H1 (cell line): ENCODE measurements around the gene SDHAF2. TPM values are rescaled to one million over a fixed set of nuclear protein-coding genes. Genes with fewer than 3 reads are reported as not detected.

Experiments used
- GTF2F1 ChIP-seq: IDR thresholded peaks from 2 replicates; pipeline ENCODE4 v1.6.1; 2012; ENCODE audit warnings: low read depth, low read length, improper control_type of control experiment, borderline replicate concordance
- HDAC2 ChIP-seq, 2 experiments: fragments of 300-600 bp in 1 of 2; sonication (generic) in 1 of 2; IDR thresholded peaks; 2 replicates each; pipeline ENCODE4 v1.6.1; 2011 to 2012; ENCODE audit warnings: low read depth in 2 of 2, low read length in 2 of 2, mild to moderate bottlenecking in 2 of 2, moderate library complexity in 2 of 2, borderline replicate concordance in 1 of 2, inconsistent platforms in 1 of 2
- KDM5A ChIP-seq: fragments of 200-600 bp; IDR thresholded peaks from 2 replicates; pipeline ENCODE4 v1.7.1; 2012; ENCODE audit warnings: mild to moderate bottlenecking, low read length, inconsistent platforms, mixed read lengths
- SIRT6 ChIP-seq: IDR thresholded peaks from one replicate; pipeline ENCODE4 v1.7.1; 2012; ENCODE audit warnings: low read length, inconsistent platforms
- polyA plus RNA-seq, 7 experiments: library from polyadenylated mRNA; depleted of rRNA in 3 of 7; stranded (reverse) in 5 of 7; unstranded in 2 of 7; fragments of >200 nt in 5 of 7; fragments of 200-250 nt in 2 of 7; gene quantifications; 1 replicate in 5 of 7; 2 replicates in 1 of 7; 4 replicates in 1 of 7; pipeline versions ENCODE4 v1.2.1 to v1.2.3, GENCODE V29; 2011 to 2013; ENCODE audit warnings: missing spikeins in 2 of 7, mixed read lengths in 2 of 7
- total RNA-seq: library from RNA; stranded (reverse); fragmentation: NEBNext Ultra II Directional; extraction: Animal tissue kit (Norgen Biotek cat#: 25700); gene quantifications from 2 replicates; pipeline ENCODE4 v1.2.1, GENCODE V29; 2021

Gene SDHAF2
- total and polyA plus RNA-seq, 2 of the 8 experiments (the other 6 are each of a cell fraction or from before 2014, with no cell fraction given), result 41.0 to 114 TPM

DNA sequence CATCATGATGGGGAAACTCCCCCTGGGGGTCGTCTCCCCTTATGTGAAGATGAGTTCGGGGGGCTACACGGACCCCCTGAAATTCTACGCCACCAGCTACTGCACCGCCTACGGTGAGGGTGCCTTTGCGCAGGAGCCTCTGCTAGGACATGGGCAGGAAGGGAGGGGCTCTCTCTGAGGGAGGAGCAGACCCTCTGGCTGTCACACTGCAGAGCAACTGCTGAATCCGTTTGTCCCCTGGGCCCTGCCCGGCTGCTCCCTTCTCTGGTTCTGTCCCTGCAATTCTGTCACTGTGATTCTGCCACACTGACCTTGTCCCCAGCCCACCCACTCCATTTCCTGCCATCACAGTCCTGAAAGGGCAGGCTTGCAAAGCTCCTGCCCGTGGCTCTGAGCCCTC, 51.9 kb downstream of the SDHAF2 start (continued):
- TF ChIP-seq HDAC2 (IDR thresholded peaks at IDR 0.05; ENCODE audit: borderline replicate concordance in 1 of 2, low read depth in 2 of 2, low read length in 2 of 2), result no peak
- TF ChIP-seq SIRT6, result no peak
- no peak for TF ChIP-seq GTF2F1
- TF ChIP-seq KDM5A, result no peak
- TF ChIP-seq, all 59 proteins: peak for 0
